Measurements from ENCODE around the gene CCDC12. TPM values are rescaled to one million over a fixed set of nuclear protein-coding genes. Genes with fewer than 3 reads are reported as not detected.
A peak's percentile ranks its signal among the peaks of the same experiment; 100 is the strongest.

The CCDC12 gene
- total RNA-seq, 6 experiments from 2014 or later: 14.6 to 24.2 (median 17.0) TPM

GRCh38 chr3:47012342-47013230 lies 36.0 kb upstream of the CCDC12 start:
- Histone ChIP-seq H3K4me1 (peaks cover 0 to 33% (median 15%) of the 10 kb centered on the region in 4 donors), H3K27me3 (no peaks in the 10 kb centered on the region), H3K9me3 (no peaks in the 10 kb centered on the region), H3K27ac (no peak overlapping the region), H3K36me3 (no peaks in the 10 kb centered on the region), H3K4me3 (no peak overlapping the region)
- DNase-seq (peak in 2 of 3 donors; percentile 10 to 45), ATAC-seq (no peak)
- intact Hi-C loops (cut with DNase I): no loop called here
- WGBS (ENCODE audit: insufficient coverage, low coverage, low lambda C conversion rate, missing lambda C conversion rate): 80% methylated on average over 1 of the region's 10 CpGs
- no peak for TF ChIP-seq POLR2A (IDR thresholded peaks at IDR 0.05)

- H3K4me1 ChIP-seq: peaks cover 0 to 21% (median 9%) of the 10 kb centered on the region in 4 donors
- intact Hi-C loops (cut with DNase I): no loop called here
- WGBS (ENCODE audit: insufficient coverage, low coverage, low lambda C conversion rate, missing lambda C conversion rate): 93% methylated on average over 2 of the region's 6 CpGs
These were observed 34.8 kb upstream of the CCDC12 start for GRCh38 chr3:47011371-47011770.

GRCh38 chr3:47010910-47011309 lies 34.4 kb upstream of the CCDC12 start:
- Histone ChIP-seq H3K27me3 (no peaks in the 10 kb centered on the region), H3K36me3 (no peaks in the 10 kb centered on the region), H3K4me3 (no peak overlapping the region), H3K4me1 (peaks cover 0 to 16% (median 7%) of the 10 kb centered on the region in 4 donors), H3K9me3 (no peaks in the 10 kb centered on the region), H3K27ac (no peak overlapping the region)
- 80% methylated on average over 1 of the region's 5 CpGs for WGBS (ENCODE audit: insufficient coverage, low coverage, low lambda C conversion rate, missing lambda C conversion rate)
- no peak for TF ChIP-seq CTCF (IDR thresholded peaks at IDR 0.05)
- TF ChIP-seq POLR2A (IDR thresholded peaks at IDR 0.05): no peak
- ATAC-seq: no peak
- intact Hi-C loops (cut with DNase I): no loop called here
- DNase-seq: no peak

More at GRCh38 chr3:47011371-47011770, 34.8 kb upstream of the CCDC12 start:
- TF ChIP-seq POLR2A (IDR thresholded peaks at IDR 0.05) (no peak), CTCF (IDR thresholded peaks at IDR 0.05) (no peak)
- no peaks in the 10 kb centered on the region for H3K27me3 ChIP-seq
- H3K36me3 ChIP-seq: no peaks in the 10 kb centered on the region
- H3K4me3 ChIP-seq: no peak overlapping the region
- H3K27ac ChIP-seq: no peak overlapping the region
- DNase-seq (no peak), ATAC-seq (no peak)
- H3K9me3 ChIP-seq: no peaks in the 10 kb centered on the region

GRCh38 chr3:47010111-47010712 lies 33.7 kb upstream of the CCDC12 start:
- intact Hi-C loops (cut with DNase I): no loop called here
- Histone ChIP-seq H3K36me3 (no peaks in the 10 kb centered on the region), H3K27me3 (no peaks in the 10 kb centered on the region), H3K9me3 (no peaks in the 10 kb centered on the region), H3K4me3 (peak overlapping the region in 2 of 3 donors; percentile 44 to 62), H3K4me1 (peaks cover 0 to 9% (median 4%) of the 10 kb centered on the region in 4 donors), H3K27ac (peak overlapping the region; percentile 40 to 55 (median 42))
- DNase-seq (no peak), ATAC-seq (no peak)
- TF ChIP-seq POLR2A (IDR thresholded peaks at IDR 0.05) (no peak), CTCF (IDR thresholded peaks at IDR 0.05) (no peak)
- no CpG with 5 or more reads among the region's 23 CpGs for WGBS (ENCODE audit: insufficient coverage, low coverage, low lambda C conversion rate, missing lambda C conversion rate)
